K562 (cell line): ENCODE data around the gene FYB1. TPM values are rescaled to one million over a fixed set of nuclear protein-coding genes. Genes with fewer than 3 reads are reported as not detected.
A peak's percentile ranks its signal among the peaks of the same experiment; 100 is the strongest.

Experiments used
- BACH1 ChIP-seq: fragments of 200-800 bp; sonication (Bioruptor generic); IDR thresholded peaks from 2 replicates; pipeline ENCODE4 v1.6.1; 2016; ENCODE audit warnings: missing genetic modification characterization, missing compliant biosample characterization
- CBX5 ChIP-seq: IDR thresholded peaks from 2 replicates; pipeline ENCODE4 v1.6.1; 2014; ENCODE audit warnings: low read depth, borderline replicate concordance
- FOXK1 ChIP-seq: sonication (generic); formaldehyde crosslinking; IDR thresholded peaks from 2 replicates; pipeline ENCODE4 v1.8.0; 2022; ENCODE audit warnings: missing genetic modification reagents, mild to moderate bottlenecking, borderline replicate concordance
- GABPB1 ChIP-seq: sonication (generic); formaldehyde crosslinking; IDR thresholded peaks from 2 replicates; pipeline ENCODE4 v1.8.0; 2022; ENCODE audit warnings: mild to moderate bottlenecking, missing genetic modification reagents
- HDAC3 ChIP-seq: fragments of 450-650 bp; IDR thresholded peaks from 2 replicates; pipeline ENCODE4 v1.6.1; 2018; ENCODE audit warnings: borderline replicate concordance, mild to moderate bottlenecking, moderate library complexity; ENCODE audit not compliant: partially characterized antibody
- HES1 ChIP-seq: fragments of 450-650 bp; IDR thresholded peaks from 2 replicates; pipeline ENCODE4 v1.6.1; 2016; ENCODE audit warnings: low read depth, mild to moderate bottlenecking, moderate library complexity
- MCM7 ChIP-seq, 2 experiments: fragments of 450-650 bp; IDR thresholded peaks; 2 replicates each; pipeline ENCODE4 v1.6.1; 2016 to 2018
- MXI1 ChIP-seq: IDR thresholded peaks from 2 replicates; pipeline ENCODE4 v1.6.1; 2011; ENCODE audit warnings: low read depth, mild to moderate bottlenecking, improper control_type of control experiment, low read length
- NELFE ChIP-seq: IDR thresholded peaks from 2 replicates; pipeline ENCODE4 v1.6.1; 2011; ENCODE audit warnings: mild to moderate bottlenecking; ENCODE audit not compliant: insufficient read depth, insufficient read length
- RAD51 ChIP-seq: fragments of 450-650 bp; IDR thresholded peaks from 2 replicates; pipeline ENCODE4 v1.7.1; 2016; ENCODE audit warnings: low read depth, mild to moderate bottlenecking, borderline replicate concordance
- SIN3B ChIP-seq: fragments of 450-650 bp; IDR thresholded peaks from 2 replicates; pipeline ENCODE4 v1.6.1; 2017; ENCODE audit warnings: low read depth, mild to moderate bottlenecking, moderate library complexity
- ZNF408 ChIP-seq: fragments of 250-450 bp; sonication (Bioruptor Pico); IDR thresholded peaks from 2 replicates; pipeline ENCODE4 v1.4.0; 2020; ENCODE audit warnings: low read depth, mild to moderate bottlenecking, moderate library complexity
- ZSCAN32 ChIP-seq: fragments of 450-650 bp; formaldehyde crosslinking; IDR thresholded peaks from 2 replicates; pipeline ENCODE4 v1.4.0; 2020; ENCODE audit warnings: mild to moderate bottlenecking, moderate library complexity
- polyA plus RNA-seq, 8 experiments: library from polyadenylated mRNA; depleted of rRNA in 4 of 8; stranded (reverse) in 5 of 8; unstranded in 3 of 8; fragments of >200 nt; fragmentation: Nextera tagmentation in 2 of 8; fragmentation: Illumina TruSeq in 1 of 8; extraction: Ambion mirVana in 2 of 8; extraction: Trizol in 1 of 8; gene quantifications; 2 replicates each; pipeline versions ENCODE4 v1.2.1 to v1.2.3, GENCODE V29; 2011 to 2014; ENCODE audit warnings: inconsistent platforms in 1 of 8, missing spikeins in 1 of 8
- total RNA-seq, 7 experiments: library from RNA; depleted of rRNA in 6 of 7; stranded (reverse); fragments of >200 nt in 6 of 7; fragmentation: Illumina TruSeq in 2 of 7; extraction: Trizol in 2 of 7; gene quantifications; 2 replicates each; pipeline versions ENCODE4 v1.2.1 to v1.2.3, GENCODE V29; 2011 to 2021; ENCODE audit warnings: low replicate concordance in 1 of 7
- TF ChIP-seq, protein P1 (sequence below): IDR thresholded peaks from 3 replicates; pipeline ENCODE4 v1.6.1; 2011; ENCODE audit warnings: borderline replicate concordance, mild to moderate bottlenecking, moderate library complexity; ENCODE audit not compliant: insufficient read length; ENCODE audit errors: extremely low read depth

Gene FYB1
- total and polyA plus RNA-seq, 9 of the 15 experiments (the other 6 are each of a cell fraction or from before 2014, with no cell fraction given): 4.7 to 31.5 (median 9.7) TPM

DNA sequence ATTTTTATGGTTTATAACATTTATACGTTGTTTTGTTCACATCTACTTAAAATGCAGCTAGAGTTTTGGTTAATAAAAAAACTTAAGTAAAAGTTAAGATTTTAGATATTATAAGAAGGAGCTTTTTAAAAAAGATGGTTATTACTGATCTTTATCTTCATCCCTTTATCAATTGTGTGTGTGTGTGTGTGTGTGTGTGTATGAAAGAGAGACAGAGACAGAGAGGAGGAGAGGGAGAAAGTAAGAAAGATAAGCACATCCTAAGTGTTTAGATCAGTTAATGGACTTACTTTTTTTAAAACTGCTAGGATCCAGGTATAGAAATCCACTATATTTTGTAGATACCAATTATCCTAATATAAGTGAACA lies 99.3 kb downstream of the FYB1 start (continued):
- TF ChIP-seq RAD51 (no peak), NELFE (no peak), GABPB1 (CRISPR knock-in tag) (no peak), MCM7 (IDR thresholded peaks at IDR 0.05) (0 out of 4 replicates have a peak, but pooled peaks of 1 of the 2 experiments have one; percentile 53), HES1 (no peak), HDAC3 (no peak), BACH1 (tag) (peak; percentile 12; the same call in 1 of the 2 replicates), SIN3B (no peak), FOXK1 (CRISPR knock-in tag) (no peak), ZNF408 (CRISPR knock-in tag) (no peak), MXI1 (no peak), CBX5 (no peak), ZSCAN32 (CRISPR knock-in tag) (no peak)
- TF ChIP-seq, protein P1, sequence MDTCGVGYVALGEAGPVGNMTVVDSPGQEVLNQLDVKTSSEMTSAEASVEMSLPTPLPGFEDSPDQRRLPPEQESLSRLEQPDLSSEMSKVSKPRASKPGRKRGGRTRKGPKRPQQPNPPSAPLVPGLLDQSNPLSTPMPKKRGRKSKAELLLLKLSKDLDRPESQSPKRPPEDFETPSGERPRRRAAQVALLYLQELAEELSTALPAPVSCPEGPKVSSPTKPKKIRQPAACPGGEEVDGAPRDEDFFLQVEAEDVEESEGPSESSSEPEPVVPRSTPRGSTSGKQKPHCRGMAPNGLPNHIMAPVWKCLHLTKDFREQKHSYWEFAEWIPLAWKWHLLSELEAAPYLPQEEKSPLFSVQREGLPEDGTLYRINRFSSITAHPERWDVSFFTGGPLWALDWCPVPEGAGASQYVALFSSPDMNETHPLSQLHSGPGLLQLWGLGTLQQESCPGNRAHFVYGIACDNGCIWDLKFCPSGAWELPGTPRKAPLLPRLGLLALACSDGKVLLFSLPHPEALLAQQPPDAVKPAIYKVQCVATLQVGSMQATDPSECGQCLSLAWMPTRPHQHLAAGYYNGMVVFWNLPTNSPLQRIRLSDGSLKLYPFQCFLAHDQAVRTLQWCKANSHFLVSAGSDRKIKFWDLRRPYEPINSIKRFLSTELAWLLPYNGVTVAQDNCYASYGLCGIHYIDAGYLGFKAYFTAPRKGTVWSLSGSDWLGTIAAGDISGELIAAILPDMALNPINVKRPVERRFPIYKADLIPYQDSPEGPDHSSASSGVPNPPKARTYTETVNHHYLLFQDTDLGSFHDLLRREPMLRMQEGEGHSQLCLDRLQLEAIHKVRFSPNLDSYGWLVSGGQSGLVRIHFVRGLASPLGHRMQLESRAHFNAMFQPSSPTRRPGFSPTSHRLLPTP: no peak
